OCI-LY1 (cell line): Measurements from ENCODE around the gene KCNT1.

Source experiments
- EZH2 ChIP-seq: fragments of 200-600 bp; sonication (generic), shearing (Covaris generic); IDR thresholded peaks from 2 replicates; pipeline ENCODE4 v1.8.0; 2017; ENCODE audit warnings: borderline replicate concordance, mixed run types, mild to moderate bottlenecking, antibody characterized with exemption, low read length, moderate library complexity, mixed read lengths
- TF ChIP-seq, protein P1 (sequence below): fragments of 200-600 bp; sonication (generic), shearing (Covaris generic); IDR thresholded peaks from 2 replicates; pipeline ENCODE4 v1.5.1; 2017; ENCODE audit warnings: mild to moderate bottlenecking, antibody characterized with exemption, low read length, moderate library complexity, mixed read lengths

DNA sequence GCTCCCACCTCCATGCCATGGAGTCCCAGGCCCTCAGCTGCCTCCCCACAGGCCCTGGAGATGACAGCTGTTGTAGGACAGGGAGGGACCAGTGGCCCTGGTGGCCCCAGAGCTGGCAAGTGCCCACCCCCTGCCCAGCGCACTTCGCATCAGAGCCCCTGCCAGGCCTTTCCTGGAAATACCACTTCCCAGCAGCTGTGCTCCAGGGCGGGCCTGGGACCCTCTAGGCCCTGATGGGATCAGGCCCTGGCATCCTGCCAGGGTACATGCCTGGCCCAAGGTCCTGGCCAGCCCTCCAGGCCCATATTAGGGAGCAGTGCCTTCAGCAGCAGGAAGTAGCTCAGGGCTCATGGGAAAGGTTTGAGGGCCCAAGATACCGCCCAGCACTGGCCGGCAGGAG, 2.5 kb downstream of the KCNT1 start:
- TF ChIP-seq EZH2: no peak
- TF ChIP-seq, protein P1, sequence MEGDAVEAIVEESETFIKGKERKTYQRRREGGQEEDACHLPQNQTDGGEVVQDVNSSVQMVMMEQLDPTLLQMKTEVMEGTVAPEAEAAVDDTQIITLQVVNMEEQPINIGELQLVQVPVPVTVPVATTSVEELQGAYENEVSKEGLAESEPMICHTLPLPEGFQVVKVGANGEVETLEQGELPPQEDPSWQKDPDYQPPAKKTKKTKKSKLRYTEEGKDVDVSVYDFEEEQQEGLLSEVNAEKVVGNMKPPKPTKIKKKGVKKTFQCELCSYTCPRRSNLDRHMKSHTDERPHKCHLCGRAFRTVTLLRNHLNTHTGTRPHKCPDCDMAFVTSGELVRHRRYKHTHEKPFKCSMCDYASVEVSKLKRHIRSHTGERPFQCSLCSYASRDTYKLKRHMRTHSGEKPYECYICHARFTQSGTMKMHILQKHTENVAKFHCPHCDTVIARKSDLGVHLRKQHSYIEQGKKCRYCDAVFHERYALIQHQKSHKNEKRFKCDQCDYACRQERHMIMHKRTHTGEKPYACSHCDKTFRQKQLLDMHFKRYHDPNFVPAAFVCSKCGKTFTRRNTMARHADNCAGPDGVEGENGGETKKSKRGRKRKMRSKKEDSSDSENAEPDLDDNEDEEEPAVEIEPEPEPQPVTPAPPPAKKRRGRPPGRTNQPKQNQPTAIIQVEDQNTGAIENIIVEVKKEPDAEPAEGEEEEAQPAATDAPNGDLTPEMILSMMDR: no peak
